ENCODE measurements around the gene A4GALT.

GRCh38 chr22:42670921-42671709 is 49.6 kb downstream of the A4GALT start:
- TF ChIP-seq CTCF (IDR thresholded peaks at IDR 0.05) (no peak), REST (IDR thresholded peaks at IDR 0.05; ENCODE audit: insufficient read depth in 1 of 2, low read depth in 2 of 2, low read length in 1 of 2) (no peak), POLR2AphosphoS5 (IDR thresholded peaks at IDR 0.05; ENCODE audit: low read depth, low read length) (no peak)
